ENCODE measurements around the gene NBL1. TPM values are rescaled to one million over a fixed set of nuclear protein-coding genes. Genes with fewer than 3 reads are reported as not detected.
"Not testable (repeated sequence)": the region's sequence is repeated elsewhere in the genome, so short reads cannot be mapped to it uniquely, and the experiment has no call there.

Gene NBL1
- total RNA-seq, 1 donor from 2014 or later: 66.4 TPM

GRCh38 chr1:19621274-19621950 lies 22.7 kb upstream of the NBL1 start:
- DNase-seq (ENCODE audit: extremely low read depth, low read depth, low spot score): no peak

- no peak for DNase-seq (ENCODE audit: extremely low read depth, low read depth, low spot score)
Measured at GRCh38 chr1:19622204-19622603, 21.9 kb upstream of the NBL1 start.

- no peak for DNase-seq (ENCODE audit: extremely low read depth, low read depth, low spot score)
Measured at GRCh38 chr1:19623523-19623922, 20.6 kb upstream of the NBL1 start.

- DNase-seq (ENCODE audit: extremely low read depth, low read depth, low spot score): no peak
Measured at GRCh38 chr1:19625291-19625937, 18.7 kb upstream of the NBL1 start.

- no peak for DNase-seq (ENCODE audit: extremely low read depth, low read depth, low spot score)
Measured at GRCh38 chr1:19628879-19629278, 15.2 kb upstream of the NBL1 start.

GRCh38 chr1:19629357-19629756 lies 14.8 kb upstream of the NBL1 start:
- no peak for DNase-seq (ENCODE audit: extremely low read depth, low read depth, low spot score)

- not testable (repeated sequence) for DNase-seq (ENCODE audit: extremely low read depth, low read depth, low spot score)
Measured at GRCh38 chr1:19630192-19630591, 13.9 kb upstream of the NBL1 start.

- DNase-seq (ENCODE audit: extremely low read depth, low read depth, low spot score): no peak
Measured at GRCh38 chr1:19630720-19631395, 13.3 kb upstream of the NBL1 start.

- DNase-seq (ENCODE audit: extremely low read depth, low read depth, low spot score): no peak
Measured at GRCh38 chr1:19632211-19632610, 11.9 kb upstream of the NBL1 start.

- no peak for DNase-seq (ENCODE audit: extremely low read depth, low read depth, low spot score)
Measured at GRCh38 chr1:19633106-19633505, 11.0 kb upstream of the NBL1 start.

- DNase-seq (ENCODE audit: extremely low read depth, low read depth, low spot score): not testable (repeated sequence)
Measured at GRCh38 chr1:19635064-19635463, 9.0 kb upstream of the NBL1 start.

GRCh38 chr1:19635646-19636045 lies 8.5 kb upstream of the NBL1 start:
- DNase-seq (ENCODE audit: extremely low read depth, low read depth, low spot score): no peak

- DNase-seq (ENCODE audit: extremely low read depth, low read depth, low spot score): no peak
Measured at GRCh38 chr1:19636065-19636464, 8.0 kb upstream of the NBL1 start.

- DNase-seq (ENCODE audit: extremely low read depth, low read depth, low spot score): not testable (repeated sequence)
Measured at GRCh38 chr1:19636749-19637148, 7.4 kb upstream of the NBL1 start.

- DNase-seq (ENCODE audit: extremely low read depth, low read depth, low spot score): no peak
Measured at GRCh38 chr1:19637606-19638005, 6.5 kb upstream of the NBL1 start.

- not testable (repeated sequence) for DNase-seq (ENCODE audit: extremely low read depth, low read depth, low spot score)
Measured at GRCh38 chr1:19639228-19639627, 4.9 kb upstream of the NBL1 start.

- DNase-seq (ENCODE audit: extremely low read depth, low read depth, low spot score): no peak
Measured at GRCh38 chr1:19639999-19640362, 4.1 kb upstream of the NBL1 start.

- DNase-seq (ENCODE audit: extremely low read depth, low read depth, low spot score): no peak
Measured at GRCh38 chr1:19640363-19641316, 3.5 kb upstream of the NBL1 start.

- DNase-seq (ENCODE audit: extremely low read depth, low read depth, low spot score): no peak
Measured at GRCh38 chr1:19643121-19643520, 990 bp upstream of the NBL1 start.

- no peak for DNase-seq (ENCODE audit: extremely low read depth, low read depth, low spot score)
Measured at GRCh38 chr1:19644395-19644680, 227 bp downstream of the NBL1 start.

Data from glomerular endothelial cell (primary cell).